Activated T-helper 2 cell treated with anti-CD3 and anti-CD28 coated beads, Interferon-gamma antibody, Interleukin-2, Interleukin-4, amounts not matched to agents 10 μg/mL and 5 μg/mL and 100 μg/mL, durations not matched to agents 14 hours and 24 hours and 36 hours (primary cell): Measurements from ENCODE around the gene TIAM2. TPM values are rescaled to one million over a fixed set of nuclear protein-coding genes. Genes with fewer than 3 reads are reported as not detected.
A peak's percentile ranks its signal among the peaks of the same experiment; 100 is the strongest.

ENCODE experiments used
- DNase-seq: peaks from one replicate; pipeline ENCODE4 v3.0.0; 2021; ENCODE audit warnings: low spot score
- H3K27ac Mint-ChIP-seq: one replicate; pipeline ENCODE4 v1.8.0; 2021; ENCODE audit warnings: mixed read lengths
- H3K27me3 Mint-ChIP-seq: one replicate; pipeline ENCODE4 v1.8.0; 2021; ENCODE audit warnings: low read depth, mixed read lengths
- H3K36me3 Mint-ChIP-seq: one replicate; pipeline ENCODE4 v1.8.0; 2021; ENCODE audit warnings: low read depth, mixed read lengths
- H3K4me1 Mint-ChIP-seq: one replicate; pipeline ENCODE4 v1.8.0; 2021; ENCODE audit warnings: low read depth, mixed read lengths
- H3K4me3 Mint-ChIP-seq: one replicate; pipeline ENCODE4 v1.8.0; 2021; ENCODE audit warnings: low read depth, mild to moderate bottlenecking, moderate library complexity, mixed read lengths
- H3K9me3 Mint-ChIP-seq: one replicate; pipeline ENCODE4 v1.8.0; 2021; ENCODE audit warnings: mixed read lengths
- intact Hi-C: fragments of 100-400 bp; cut with micrococcal nuclease; formaldehyde crosslinking; loops from one replicate; pipeline ENCODE4 v1.15.1; 2023
- total RNA-seq: library from RNA; stranded (reverse); gene quantifications from 2 replicates; pipeline ENCODE4 v1.2.3, GENCODE V29; 2022

Gene TIAM2
- total RNA-seq, 1 donor from 2014 or later: 46.0 TPM

- DNase-seq: no peak
- Mint-ChIP-seq H3K27me3 (no peaks in the 10 kb centered on the region), H3K27ac (peak overlapping the region; percentile 91), H3K9me3 (peaks cover 24% of the 10 kb centered on the region), H3K4me3 (no peak overlapping the region), H3K36me3 (peaks cover 64% of the 10 kb centered on the region), H3K4me1 (peaks cover 72% of the 10 kb centered on the region)
- intact Hi-C loops: loop anchor here (1.0 kb wide), 1 partner anchor 13 kb away; no protein-coding TSS in a partner anchor
Observed at GRCh38 chr6:155158030-155158843, 163.1 kb downstream of the TIAM2 start.

- no peak for DNase-seq
- Mint-ChIP-seq H3K4me1 (peaks cover 62% of the 10 kb centered on the region), H3K36me3 (peaks cover 72% of the 10 kb centered on the region), H3K27me3 (no peaks in the 10 kb centered on the region), H3K9me3 (peaks cover 24% of the 10 kb centered on the region), H3K27ac (peak overlapping the region; percentile 42), H3K4me3 (no peak overlapping the region)
- intact Hi-C loops: no loop called here
Observed at GRCh38 chr6:155162682-155163081, 167.6 kb downstream of the TIAM2 start.

GRCh38 chr6:155163601-155164000 lies 168.5 kb downstream of the TIAM2 start:
- H3K4me3 Mint-ChIP-seq: no peak overlapping the region
- no peak for DNase-seq
- H3K27ac Mint-ChIP-seq: peak overlapping the region; percentile 49
- peaks cover 72% of the 10 kb centered on the region for H3K36me3 Mint-ChIP-seq
- peaks cover 24% of the 10 kb centered on the region for H3K9me3 Mint-ChIP-seq
- H3K27me3 Mint-ChIP-seq: no peaks in the 10 kb centered on the region
- intact Hi-C loops: no loop called here
- peaks cover 55% of the 10 kb centered on the region for H3K4me1 Mint-ChIP-seq

- H3K4me3 Mint-ChIP-seq: no peak overlapping the region
- H3K27ac Mint-ChIP-seq: peak overlapping the region; percentile 5
- no peak for DNase-seq
- peaks cover 79% of the 10 kb centered on the region for H3K36me3 Mint-ChIP-seq
- H3K27me3 Mint-ChIP-seq: no peaks in the 10 kb centered on the region
- peaks cover 40% of the 10 kb centered on the region for H3K4me1 Mint-ChIP-seq
- intact Hi-C loops: no loop called here
- H3K9me3 Mint-ChIP-seq: peaks cover 17% of the 10 kb centered on the region
Observed at GRCh38 chr6:155165029-155165710, 170.1 kb downstream of the TIAM2 start.

- Mint-ChIP-seq H3K9me3 (no peaks in the 10 kb centered on the region), H3K4me1 (peaks cover 45% of the 10 kb centered on the region), H3K36me3 (peaks cover 53% of the 10 kb centered on the region), H3K27ac (peak overlapping the region; percentile 89), H3K27me3 (no peaks in the 10 kb centered on the region), H3K4me3 (peak overlapping the region; percentile 42)
- no peak for DNase-seq
- intact Hi-C loops: loop anchor here (5.0 to 10.0 kb wide), 3 partner anchors 247 to 563 kb away; partner anchors contain the start of gene SCAF8
Observed at GRCh38 chr6:155170519-155170918, 175.4 kb downstream of the TIAM2 start.

- Mint-ChIP-seq H3K27me3 (no peaks in the 10 kb centered on the region), H3K4me3 (peak overlapping the region; percentile 42), H3K9me3 (no peaks in the 10 kb centered on the region), H3K27ac (peak overlapping the region; percentile 89), H3K4me1 (peaks cover 45% of the 10 kb centered on the region), H3K36me3 (peaks cover 52% of the 10 kb centered on the region)
- peak; percentile 81 for DNase-seq
- intact Hi-C loops: loop anchor here (1.0 to 10.0 kb wide), 12 partner anchors 13 to 564 kb away; partner anchors contain the start of genes SCAF8, TFB1M and TIAM2
Observed at GRCh38 chr6:155171109-155171746, 176.1 kb downstream of the TIAM2 start.

- peak overlapping the region; percentile 89 for H3K27ac Mint-ChIP-seq
- H3K4me3 Mint-ChIP-seq: peak overlapping the region; percentile 17
- H3K4me1 Mint-ChIP-seq: peaks cover 42% of the 10 kb centered on the region
- H3K9me3 Mint-ChIP-seq: no peaks in the 10 kb centered on the region
- intact Hi-C loops: loop anchor here (1.0 to 10.0 kb wide), 13 partner anchors 14 to 565 kb away; partner anchors contain the start of genes SCAF8, TFB1M and TIAM2
- H3K27me3 Mint-ChIP-seq: no peaks in the 10 kb centered on the region
- no peak for DNase-seq
- H3K36me3 Mint-ChIP-seq: peaks cover 45% of the 10 kb centered on the region
Observed at GRCh38 chr6:155171747-155172449, 176.8 kb downstream of the TIAM2 start.

GRCh38 chr6:155173488-155173887 lies 178.4 kb downstream of the TIAM2 start:
- H3K27me3 Mint-ChIP-seq: no peaks in the 10 kb centered on the region
- H3K27ac Mint-ChIP-seq: peak overlapping the region; percentile 82
- intact Hi-C loops: loop anchor here (5.0 to 10.0 kb wide), 3 partner anchors 244 to 566 kb away; partner anchors contain the start of gene SCAF8
- no peak overlapping the region for H3K4me3 Mint-ChIP-seq
- H3K4me1 Mint-ChIP-seq: peaks cover 41% of the 10 kb centered on the region
- peaks cover 42% of the 10 kb centered on the region for H3K36me3 Mint-ChIP-seq
- H3K9me3 Mint-ChIP-seq: no peaks in the 10 kb centered on the region
- DNase-seq: no peak

GRCh38 chr6:155174576-155175211 lies 179.6 kb downstream of the TIAM2 start:
- Mint-ChIP-seq H3K4me3 (no peak overlapping the region), H3K27ac (peak overlapping the region; percentile 82), H3K27me3 (no peaks in the 10 kb centered on the region), H3K36me3 (peaks cover 39% of the 10 kb centered on the region), H3K9me3 (no peaks in the 10 kb centered on the region), H3K4me1 (peaks cover 41% of the 10 kb centered on the region)
- peak; percentile 63 for DNase-seq
- intact Hi-C loops: loop anchor here (1.0 to 10.0 kb wide), 6 partner anchors 93 to 567 kb away; partner anchors contain the start of gene SCAF8

- Mint-ChIP-seq H3K27me3 (no peaks in the 10 kb centered on the region), H3K4me3 (no peak overlapping the region), H3K9me3 (no peaks in the 10 kb centered on the region), H3K36me3 (peaks cover 48% of the 10 kb centered on the region), H3K4me1 (peaks cover 34% of the 10 kb centered on the region), H3K27ac (no peak overlapping the region)
- no peak for DNase-seq
- intact Hi-C loops: loop anchor here (1.0 to 10.0 kb wide), 3 partner anchors 71 to 443 kb away; partner anchors contain the start of gene SCAF8
Observed at GRCh38 chr6:155177363-155177961, 182.3 kb downstream of the TIAM2 start.

GRCh38 chr6:155181498-155181897 lies 186.4 kb downstream of the TIAM2 start:
- Mint-ChIP-seq H3K36me3 (peaks cover 50% of the 10 kb centered on the region), H3K27ac (no peak overlapping the region), H3K4me3 (no peak overlapping the region), H3K9me3 (no peaks in the 10 kb centered on the region), H3K4me1 (peaks cover 30% of the 10 kb centered on the region), H3K27me3 (no peaks in the 10 kb centered on the region)
- intact Hi-C loops: no loop called here
- no peak for DNase-seq
